Erythroblast (primary cell): ENCODE measurements around the gene SHFL.

Source experiments
- DNase-seq, 2 experiments: peaks; one replicate each; lab custom pipeline; 2025; lab: John Stamatoyannopoulos, UW
- GATA1 ChIP-seq: IDR thresholded peaks from 2 replicates; pipeline ENCODE4 v1.6.1; 2011; ENCODE audit warnings: low read depth, mild to moderate bottlenecking, control low read depth, low read length, moderate library complexity
- POLR2A ChIP-seq: IDR thresholded peaks from 2 replicates; pipeline ENCODE4 v1.6.1; 2011; ENCODE audit warnings: mild to moderate bottlenecking, low read length

The SHFL gene

DNA sequence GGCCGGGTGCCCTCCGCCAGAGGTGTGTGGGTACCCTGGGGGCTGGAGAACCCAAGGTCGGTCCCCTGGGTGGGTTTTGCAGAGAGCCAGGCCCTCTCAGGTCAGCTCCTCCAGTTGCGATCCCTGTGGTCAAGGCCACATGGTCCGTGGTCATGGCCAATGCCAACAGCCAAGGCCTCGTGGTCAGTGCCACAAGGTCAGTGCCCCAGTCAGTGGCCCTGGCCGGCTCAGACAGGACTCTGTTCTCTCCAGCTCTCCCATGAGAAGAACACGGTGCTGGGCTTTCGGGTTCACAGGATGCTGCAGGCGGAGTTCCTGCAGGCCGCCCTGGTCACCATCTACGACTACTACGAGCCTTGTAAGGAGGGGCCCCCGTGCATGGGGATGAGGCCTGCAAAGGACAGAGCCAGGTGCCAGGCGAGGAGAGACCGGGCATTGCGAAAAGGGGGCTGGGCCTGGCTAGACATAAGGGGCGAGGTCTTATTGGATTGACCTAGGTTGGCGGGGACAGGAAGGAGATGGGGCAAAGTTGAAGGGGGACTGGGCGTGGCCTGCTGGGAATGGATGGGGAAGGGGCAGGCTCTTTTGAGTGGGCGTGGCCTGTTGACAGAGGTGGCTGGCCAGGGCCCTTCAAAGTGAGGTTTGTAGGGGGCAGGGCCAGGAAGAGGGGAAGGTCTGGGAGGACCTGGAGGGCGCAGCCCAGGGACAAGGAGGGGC, 15.2 kb upstream of the SHFL start:
- no peak for DNase-seq
- no peak for TF ChIP-seq GATA1
- TF ChIP-seq POLR2A: no peak

GRCh38 chr19:10074153-10074552, 12.0 kb upstream of the SHFL start:
- no peak for TF ChIP-seq GATA1
- TF ChIP-seq POLR2A: no peak
- peak; percentile 74 to 77 for DNase-seq

- TF ChIP-seq GATA1: no peak
- no peak for TF ChIP-seq POLR2A
- DNase-seq: no peak
These were observed 9.6 kb upstream of the SHFL start for GRCh38 chr19:10076535-10076934.

DNA sequence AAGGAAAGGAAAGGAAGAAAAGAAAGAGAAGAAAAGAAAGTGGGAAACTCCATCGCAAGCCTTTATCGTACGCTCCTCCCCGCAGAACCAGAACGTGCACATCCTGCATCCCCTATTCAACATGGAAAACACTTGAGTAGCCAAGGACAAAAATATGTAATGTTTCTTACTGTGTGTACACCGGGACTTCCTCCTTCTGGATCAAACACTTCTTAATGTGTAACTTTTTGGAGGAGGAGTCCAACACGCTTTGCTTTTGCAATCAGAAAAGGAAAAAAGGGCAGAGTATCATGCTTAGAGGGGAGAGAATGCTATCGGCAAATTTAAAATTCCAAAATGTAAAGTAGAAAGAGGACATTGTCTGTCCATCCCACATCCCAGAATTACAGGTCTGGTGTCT, 7.8 kb upstream of the SHFL start:
- DNase-seq: no peak
- no peak for TF ChIP-seq POLR2A
- TF ChIP-seq GATA1: no peak

DNA sequence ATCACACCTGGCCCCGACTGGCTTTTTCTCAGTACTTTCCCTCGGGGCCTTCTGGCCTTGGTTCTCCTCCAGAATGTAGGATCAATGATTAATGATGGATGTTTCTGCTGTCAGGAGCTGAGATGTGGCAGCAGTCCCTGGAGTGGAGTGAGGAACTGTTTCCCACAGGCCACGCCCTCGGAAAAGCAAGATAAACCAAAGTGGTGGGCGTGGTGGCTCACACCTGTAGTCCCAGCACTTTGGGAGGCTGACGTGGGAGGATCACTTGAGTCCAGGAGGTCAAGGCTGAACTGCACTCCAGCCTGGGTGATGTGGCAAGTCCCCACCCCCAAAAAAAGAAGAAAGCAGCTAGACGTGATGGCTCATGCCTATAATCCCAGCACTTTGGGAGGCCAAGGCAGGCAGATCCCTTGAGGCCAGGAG, 7.1 kb upstream of the SHFL start:
- no peak for TF ChIP-seq GATA1
- DNase-seq: no peak

DNA sequence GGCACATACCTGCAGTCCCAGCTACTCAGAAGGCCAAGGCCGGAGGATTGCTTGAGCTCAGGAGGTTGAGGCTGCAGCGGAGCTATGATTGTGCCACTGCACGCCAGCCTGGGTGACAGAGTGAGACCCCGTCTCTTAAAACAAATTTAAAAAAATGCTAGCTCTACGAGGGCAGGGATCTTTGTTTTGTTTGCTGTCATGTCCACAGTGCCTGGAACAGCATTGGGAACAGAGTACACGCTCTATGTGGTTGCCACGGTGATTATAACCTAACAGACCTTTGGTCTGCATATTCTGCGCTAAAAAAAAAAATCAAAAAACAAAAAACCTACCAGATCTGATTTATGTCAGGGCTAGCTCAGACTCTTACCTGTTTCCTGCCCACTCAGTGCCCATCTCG, 2.2 kb upstream of the SHFL start:
- TF ChIP-seq POLR2A: no peak
- TF ChIP-seq GATA1: no peak
- no peak for DNase-seq

GRCh38 chr19:10084803-10085202, 1.3 kb upstream of the SHFL start:
- TF ChIP-seq GATA1 (no peak), POLR2A (no peak)
- no peak for DNase-seq

GRCh38 chr19:10086591-10087192, 575 bp downstream of the SHFL start:
- TF ChIP-seq GATA1: no peak
- TF ChIP-seq POLR2A: no peak
- peak; percentile 32 for DNase-seq

- no peak for DNase-seq
- TF ChIP-seq GATA1: no peak
- no peak for TF ChIP-seq POLR2A
These were observed 1.4 kb downstream of the SHFL start for GRCh38 chr19:10087296-10088061.

GRCh38 chr19:10088949-10089554, 2.9 kb downstream of the SHFL start:
- TF ChIP-seq GATA1 (no peak), POLR2A (no peak)
- no peak for DNase-seq

- no peak for DNase-seq
- TF ChIP-seq POLR2A (no peak), GATA1 (no peak)
These were observed 3.8 kb downstream of the SHFL start for GRCh38 chr19:10089801-10090375.

- no peak for DNase-seq
- TF ChIP-seq GATA1 (no peak), POLR2A (no peak)
These were observed 5.2 kb downstream of the SHFL start for GRCh38 chr19:10091370-10091687.

- TF ChIP-seq GATA1 (no peak), POLR2A (no peak)
- DNase-seq: peak; percentile 54 to 84
These were observed 6.0 kb downstream of the SHFL start for GRCh38 chr19:10091895-10092641.
